VCaP (cell line): Measurements from ENCODE around the gene NEMF.
"Not testable (repeated sequence)": the region's sequence is repeated elsewhere in the genome, so short reads cannot be mapped to it uniquely, and the experiment has no call there.

Source experiments
- H3K27ac ChIP-seq: fragments of 450-650 bp; 2 replicates; pipeline ENCODE4 v1.5.1; 2017
- CTCF ChIP-seq: fragments of 450-650 bp; conservative IDR thresholded peaks from 2 replicates; pipeline ENCODE4 v1.5.1; 2017; ENCODE audit warnings: mild to moderate bottlenecking, moderate library complexity

NEMF gene

DNA sequence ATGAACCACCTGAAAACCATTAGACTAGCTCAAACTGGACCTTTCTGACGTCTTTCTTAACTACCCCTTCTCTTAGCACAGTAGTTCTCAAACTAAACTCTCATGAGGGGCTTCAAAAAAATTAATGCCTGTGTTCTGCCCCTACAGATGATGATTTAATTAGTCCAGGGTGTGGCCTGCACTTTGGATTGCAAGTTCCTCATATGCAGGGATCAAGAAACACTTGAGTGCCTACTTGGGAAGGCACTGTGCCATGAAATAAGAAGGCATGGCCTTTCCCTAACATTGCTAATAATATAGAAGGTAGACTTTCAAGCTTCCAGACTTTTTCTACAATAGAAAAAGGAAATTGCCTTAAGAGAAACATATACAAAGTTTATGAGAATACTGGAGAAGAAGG, 107.4 kb downstream of the NEMF start:
- no peak overlapping the region for H3K27ac ChIP-seq
- TF ChIP-seq CTCF = no peak

- not testable (repeated sequence) for H3K27ac ChIP-seq
Measured at GRCh38 chr14:49735669-49736068, 116.9 kb downstream of the NEMF start.

DNA sequence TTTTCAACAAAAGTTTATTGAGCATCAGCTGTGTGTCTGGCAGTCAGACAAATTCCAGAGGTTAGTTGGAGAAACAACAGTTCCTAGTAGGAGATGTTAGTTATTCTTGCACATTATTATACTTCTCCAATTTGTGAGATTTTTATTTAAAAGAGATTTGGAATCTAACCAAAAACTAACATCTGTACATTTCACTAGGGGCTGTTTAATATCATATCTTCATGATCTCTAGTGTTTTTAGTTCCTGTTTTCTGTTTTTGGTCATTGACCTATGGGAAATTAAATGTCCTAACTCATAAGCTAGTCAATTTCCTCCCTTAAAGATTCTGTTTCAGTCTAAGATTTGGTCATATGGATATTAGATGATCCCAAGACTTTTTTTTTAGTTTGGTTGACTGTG, 118.8 kb downstream of the NEMF start:
- no peak overlapping the region for H3K27ac ChIP-seq
- no peak for TF ChIP-seq CTCF

DNA sequence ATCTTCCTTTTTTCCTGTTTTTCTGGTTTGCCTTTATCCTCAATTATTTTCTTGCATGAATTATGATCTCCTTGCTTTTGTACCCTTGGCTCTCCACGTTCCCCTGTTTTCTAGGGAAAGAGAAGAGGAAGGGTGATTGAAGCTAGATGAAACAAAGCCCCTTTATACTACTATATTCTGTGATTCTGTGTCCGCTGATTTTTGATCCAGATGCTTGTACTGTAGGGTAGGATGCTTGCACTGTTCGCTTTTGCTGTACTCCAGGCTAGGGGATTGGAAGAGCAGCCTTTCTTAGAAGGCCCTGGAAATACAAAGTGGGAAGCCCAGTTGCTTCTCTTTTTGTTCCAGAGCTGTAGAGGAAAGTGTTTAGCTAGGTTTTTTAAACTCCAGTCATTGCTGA, 119.7 kb downstream of the NEMF start:
- H3K27ac ChIP-seq = no peak overlapping the region
- no peak for TF ChIP-seq CTCF
